Adipocyte (in vitro differentiated cells): ENCODE measurements around the gene PLAAT5.

Experiments
- DNase-seq: peaks from one replicate; pipeline ENCODE4 v3.0.0-alpha.2; 2015; ENCODE audit warnings: low read depth
- H3K27me3 ChIP-seq: replicated peaks from 2 replicates; pipeline ENCODE4 v1.7.0; 2013; ENCODE audit warnings: mild to moderate bottlenecking, low read length, moderate library complexity; ENCODE audit not compliant: control insufficient read depth, insufficient read depth
- H3K36me3 ChIP-seq: 2 replicates; pipeline ENCODE4 v1.7.0; 2013; ENCODE audit warnings: low read length, mild to moderate bottlenecking, moderate library complexity; ENCODE audit not compliant: control insufficient read depth, insufficient read depth, severe bottlenecking
- H3K4me1 ChIP-seq: 2 replicates; pipeline ENCODE4 v1.7.0; 2013; ENCODE audit warnings: mild to moderate bottlenecking, low read length, moderate library complexity; ENCODE audit not compliant: control insufficient read depth, insufficient read depth
- H3K4me3 ChIP-seq: 2 replicates; pipeline ENCODE4 v1.7.0; 2013; ENCODE audit warnings: mild to moderate bottlenecking, low read length, moderate library complexity
- H3K9ac ChIP-seq: 2 replicates; pipeline ENCODE4 v1.7.0; 2013; ENCODE audit warnings: mild to moderate bottlenecking, low read length, moderate library complexity
- H3K9me3 ChIP-seq: 2 replicates; pipeline ENCODE4 v1.7.0; 2013; ENCODE audit warnings: mild to moderate bottlenecking, low read length, moderate library complexity; ENCODE audit not compliant: control insufficient read depth

Gene PLAAT5

DNA sequence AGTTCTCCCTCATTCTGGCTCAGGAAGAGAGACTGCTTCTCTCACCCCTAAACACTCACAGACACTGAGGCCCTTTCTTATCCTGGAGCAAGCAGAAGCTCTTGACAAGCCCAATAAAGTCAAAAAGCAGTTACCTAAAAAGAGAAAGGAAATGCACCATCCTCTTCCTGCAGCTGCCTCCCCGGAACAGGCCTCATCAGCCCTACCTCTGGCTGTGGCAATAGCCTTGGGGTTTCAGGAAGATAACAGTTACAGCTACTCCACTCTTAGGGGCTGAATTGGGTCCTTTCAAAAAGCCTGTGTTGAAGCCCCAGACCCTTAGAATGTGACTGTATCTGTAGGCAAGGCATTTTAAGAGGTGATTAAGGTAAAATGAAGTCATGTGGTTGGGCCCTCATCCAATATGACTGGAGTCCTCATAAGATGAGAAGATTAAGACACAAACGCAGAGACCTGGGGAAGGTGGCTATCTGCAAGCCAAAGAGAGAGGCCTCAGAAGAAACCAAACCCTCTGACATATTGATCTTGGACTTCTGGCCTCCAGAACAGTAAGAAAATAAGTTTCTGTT, 11.4 kb upstream of the PLAAT5 start:
- Histone ChIP-seq H3K36me3 (no peaks in the 10 kb centered on the region), H3K4me3 (no peak overlapping the region), H3K27me3 (no peaks in the 10 kb centered on the region), H3K9me3 (peaks cover 40% of the 10 kb centered on the region), H3K4me1 (peaks cover 25% of the 10 kb centered on the region), H3K9ac (no peak overlapping the region)
- no peak for DNase-seq

DNA sequence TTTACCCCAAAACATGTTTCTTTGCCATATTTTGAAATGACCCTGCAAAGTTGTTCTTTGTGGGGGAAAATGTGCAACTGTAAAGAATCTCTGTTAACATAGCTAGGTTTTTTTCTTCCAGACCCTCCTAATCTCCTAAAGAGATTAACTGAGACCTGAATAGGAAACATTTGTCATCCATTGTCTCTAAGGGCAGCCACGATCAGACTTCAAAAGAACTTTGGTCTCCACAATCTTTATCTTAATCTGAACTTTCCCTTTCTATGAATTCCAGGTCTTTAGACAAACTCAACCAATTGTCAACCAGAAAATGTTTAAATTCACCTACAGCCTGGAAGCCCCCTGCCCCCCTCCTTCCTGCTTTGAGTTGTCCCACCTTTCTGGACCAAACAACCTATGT, 10.3 kb upstream of the PLAAT5 start:
- Histone ChIP-seq H3K4me1 (peaks cover 25% of the 10 kb centered on the region), H3K4me3 (no peak overlapping the region), H3K9me3 (peaks cover 51% of the 10 kb centered on the region), H3K9ac (no peak overlapping the region), H3K36me3 (no peaks in the 10 kb centered on the region), H3K27me3 (no peaks in the 10 kb centered on the region)
- no peak for DNase-seq

- Histone ChIP-seq H3K27me3 (no peaks in the 10 kb centered on the region), H3K4me3 (peak overlapping the region; percentile 35), H3K9me3 (peaks cover 52% of the 10 kb centered on the region), H3K4me1 (peaks cover 12% of the 10 kb centered on the region), H3K9ac (no peak overlapping the region), H3K36me3 (no peaks in the 10 kb centered on the region)
- no peak for DNase-seq
Observed at GRCh38 chr11:63499874-63500273, 8.9 kb upstream of the PLAAT5 start.

DNA sequence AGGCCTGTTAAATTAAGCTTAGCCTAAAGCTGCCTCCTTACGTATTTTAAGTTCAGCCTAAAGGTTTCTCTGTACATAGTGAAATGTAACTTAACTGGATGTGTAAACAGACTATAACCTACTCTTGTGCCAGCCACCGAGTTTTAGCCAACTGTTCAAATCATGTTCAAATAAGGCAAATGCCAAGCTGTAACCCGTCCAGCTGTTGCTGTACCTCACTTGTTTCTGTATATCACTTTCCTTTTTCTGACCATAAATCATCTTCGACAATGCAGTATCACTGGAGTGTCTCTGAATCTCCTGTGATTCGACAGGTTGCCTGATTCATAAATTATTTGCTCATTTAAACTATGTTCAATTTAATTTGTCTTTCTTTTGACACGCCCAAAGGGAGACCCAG, 4.0 kb upstream of the PLAAT5 start:
- no peak for DNase-seq
- Histone ChIP-seq H3K9me3 (peaks cover 38% of the 10 kb centered on the region), H3K4me1 (peaks cover 14% of the 10 kb centered on the region), H3K36me3 (no peaks in the 10 kb centered on the region), H3K27me3 (no peaks in the 10 kb centered on the region), H3K4me3 (no peak overlapping the region), H3K9ac (no peak overlapping the region)

GRCh38 chr11:63493127-63493526, 2.2 kb upstream of the PLAAT5 start:
- no peak overlapping the region for H3K9ac ChIP-seq
- no peaks in the 10 kb centered on the region for H3K27me3 ChIP-seq
- H3K36me3 ChIP-seq, result no peaks in the 10 kb centered on the region
- H3K4me3 ChIP-seq, result no peak overlapping the region
- H3K9me3 ChIP-seq, result peaks cover 21% of the 10 kb centered on the region
- H3K4me1 ChIP-seq, result peaks cover 30% of the 10 kb centered on the region
- DNase-seq, result no peak

DNA sequence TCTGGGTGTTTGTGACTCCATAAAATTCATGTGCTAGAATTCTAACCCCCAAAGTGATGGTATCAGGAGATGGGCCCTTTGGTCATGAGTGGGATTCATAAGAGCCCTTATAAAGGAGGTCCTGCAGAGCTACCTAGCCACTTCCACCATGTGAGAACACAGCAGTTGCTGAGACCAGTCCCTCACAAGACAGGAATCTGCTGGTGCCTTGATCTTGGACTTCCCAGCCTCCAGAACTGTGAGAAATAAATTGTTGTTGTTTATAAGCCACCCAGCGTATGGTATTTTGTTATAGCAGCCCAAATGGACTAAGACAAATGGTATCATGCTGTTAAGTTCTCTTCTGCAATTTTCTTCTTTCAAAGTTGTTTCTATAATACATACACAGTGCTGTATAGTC, 1.5 kb upstream of the PLAAT5 start:
- H3K36me3 ChIP-seq, result no peaks in the 10 kb centered on the region
- no peaks in the 10 kb centered on the region for H3K27me3 ChIP-seq
- H3K9me3 ChIP-seq, result peaks cover 14% of the 10 kb centered on the region
- H3K9ac ChIP-seq, result no peak overlapping the region
- DNase-seq, result no peak
- H3K4me3 ChIP-seq, result no peak overlapping the region
- peaks cover 30% of the 10 kb centered on the region for H3K4me1 ChIP-seq

- Histone ChIP-seq H3K9ac (peak overlapping the region; percentile 92), H3K4me3 (peak overlapping the region; percentile 85), H3K9me3 (peaks cover 7% of the 10 kb centered on the region), H3K27me3 (no peaks in the 10 kb centered on the region), H3K4me1 (peaks cover 30% of the 10 kb centered on the region), H3K36me3 (no peaks in the 10 kb centered on the region)
- no peak for DNase-seq
Observed at GRCh38 chr11:63491636-63492372, 837 bp upstream of the PLAAT5 start.

GRCh38 chr11:63491240-63491587, 247 bp upstream of the PLAAT5 start:
- H3K4me1 ChIP-seq, result peaks cover 30% of the 10 kb centered on the region
- no peaks in the 10 kb centered on the region for H3K36me3 ChIP-seq
- H3K9me3 ChIP-seq, result peaks cover 4% of the 10 kb centered on the region
- H3K4me3 ChIP-seq, result peak overlapping the region; percentile 85
- DNase-seq, result no peak
- no peaks in the 10 kb centered on the region for H3K27me3 ChIP-seq
- H3K9ac ChIP-seq, result peak overlapping the region; percentile 92

GRCh38 chr11:63489879-63490278, 1.1 kb downstream of the PLAAT5 start:
- Histone ChIP-seq H3K4me1 (peaks cover 30% of the 10 kb centered on the region), H3K4me3 (peak overlapping the region; percentile 85), H3K27me3 (no peaks in the 10 kb centered on the region), H3K9me3 (peaks cover 16% of the 10 kb centered on the region), H3K9ac (peak overlapping the region; percentile 92), H3K36me3 (no peaks in the 10 kb centered on the region)
- peak; percentile 34 for DNase-seq

GRCh38 chr11:63488789-63489188, 2.2 kb downstream of the PLAAT5 start:
- peak overlapping the region; percentile 92 for H3K9ac ChIP-seq
- H3K4me1 ChIP-seq, result peaks cover 30% of the 10 kb centered on the region
- H3K27me3 ChIP-seq, result no peaks in the 10 kb centered on the region
- DNase-seq, result peak; percentile 60
- H3K4me3 ChIP-seq, result peak overlapping the region; percentile 85
- H3K9me3 ChIP-seq, result peaks cover 19% of the 10 kb centered on the region
- no peaks in the 10 kb centered on the region for H3K36me3 ChIP-seq

GRCh38 chr11:63485777-63486176, 5.2 kb downstream of the PLAAT5 start:
- Histone ChIP-seq H3K36me3 (no peaks in the 10 kb centered on the region), H3K9me3 (peaks cover 19% of the 10 kb centered on the region), H3K4me1 (peaks cover 23% of the 10 kb centered on the region), H3K9ac (no peak overlapping the region), H3K4me3 (no peak overlapping the region), H3K27me3 (no peaks in the 10 kb centered on the region)
- DNase-seq, result no peak

DNA sequence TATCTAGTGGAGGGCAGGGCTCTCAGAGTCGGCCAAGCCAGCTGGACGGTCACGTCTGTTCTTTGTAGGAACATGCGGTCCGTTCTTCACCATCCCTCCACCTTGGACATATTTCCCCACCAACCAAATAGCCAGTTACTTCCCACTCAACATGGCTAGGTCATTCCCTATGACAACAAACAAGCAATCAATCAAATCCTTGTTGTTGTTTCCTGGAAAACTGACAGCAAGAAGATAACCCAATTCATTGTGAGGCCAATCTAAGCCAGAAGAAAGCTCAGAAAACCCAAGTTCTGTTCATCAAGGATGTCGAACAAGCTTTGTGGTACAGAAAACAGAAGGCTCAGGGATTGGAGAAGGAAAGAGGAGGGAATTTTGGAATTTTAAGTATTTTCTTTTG, 10.9 kb downstream of the PLAAT5 start:
- peaks cover 31% of the 10 kb centered on the region for H3K36me3 ChIP-seq
- no peaks in the 10 kb centered on the region for H3K27me3 ChIP-seq
- no peak overlapping the region for H3K4me3 ChIP-seq
- H3K9me3 ChIP-seq, result peaks cover 26% of the 10 kb centered on the region
- no peak for DNase-seq
- H3K9ac ChIP-seq, result no peak overlapping the region
- H3K4me1 ChIP-seq, result peaks cover 3% of the 10 kb centered on the region
